ENCODE measurements around the gene RXRA. TPM values are rescaled to one million over a fixed set of nuclear protein-coding genes. Genes with fewer than 3 reads are reported as not detected.

The RXRA gene
- total RNA-seq, 1 experiment from 2014 or later: 23.2 TPM

GRCh38 chr9:134393582-134394280 lies 67.5 kb downstream of the RXRA start:
- no peak overlapping the region for H3K4me3 ChIP-seq (ENCODE audit: insufficient read depth, low read depth, low read length)
- no peaks in the 10 kb centered on the region for H3K27me3 ChIP-seq (ENCODE audit: control insufficient read depth, insufficient read depth, low read length)
- H3K36me3 ChIP-seq (replicated peaks; ENCODE audit: control insufficient read depth, insufficient read depth, low read length): no peaks in the 10 kb centered on the region; the same call in none of the 2 replicates
- no peak for DNase-seq

- Histone ChIP-seq H3K27me3 (ENCODE audit: control insufficient read depth, insufficient read depth, low read length) (no peaks in the 10 kb centered on the region), H3K36me3 (replicated peaks; ENCODE audit: control insufficient read depth, insufficient read depth, low read length) (no peaks in the 10 kb centered on the region; the same call in none of the 2 replicates), H3K4me3 (ENCODE audit: insufficient read depth, low read depth, low read length) (no peak overlapping the region)
- no peak for DNase-seq
These were observed 68.8 kb downstream of the RXRA start for GRCh38 chr9:134395002-134395517.

GRCh38 chr9:134395737-134396257 lies 69.5 kb downstream of the RXRA start:
- Histone ChIP-seq H3K4me3 (ENCODE audit: insufficient read depth, low read depth, low read length) (no peak overlapping the region), H3K36me3 (replicated peaks; ENCODE audit: control insufficient read depth, insufficient read depth, low read length) (no peaks in the 10 kb centered on the region; the same call in none of the 2 replicates), H3K27me3 (ENCODE audit: control insufficient read depth, insufficient read depth, low read length) (no peaks in the 10 kb centered on the region)
- peak; percentile 65 for DNase-seq

GRCh38 chr9:134396258-134396742 lies 70.0 kb downstream of the RXRA start:
- DNase-seq: peak; percentile 67
- no peak overlapping the region for H3K4me3 ChIP-seq (ENCODE audit: insufficient read depth, low read depth, low read length)
- no peaks in the 10 kb centered on the region; the same call in none of the 2 replicates for H3K36me3 ChIP-seq (replicated peaks; ENCODE audit: control insufficient read depth, insufficient read depth, low read length)
- no peaks in the 10 kb centered on the region for H3K27me3 ChIP-seq (ENCODE audit: control insufficient read depth, insufficient read depth, low read length)

GRCh38 chr9:134396825-134397224 lies 70.6 kb downstream of the RXRA start:
- H3K4me3 ChIP-seq (ENCODE audit: insufficient read depth, low read depth, low read length): no peak overlapping the region
- no peaks in the 10 kb centered on the region; the same call in none of the 2 replicates for H3K36me3 ChIP-seq (replicated peaks; ENCODE audit: control insufficient read depth, insufficient read depth, low read length)
- no peaks in the 10 kb centered on the region for H3K27me3 ChIP-seq (ENCODE audit: control insufficient read depth, insufficient read depth, low read length)
- peak; percentile 68 for DNase-seq

GRCh38 chr9:134398756-134399155 lies 72.5 kb downstream of the RXRA start:
- Histone ChIP-seq H3K27me3 (ENCODE audit: control insufficient read depth, insufficient read depth, low read length) (no peaks in the 10 kb centered on the region), H3K36me3 (replicated peaks; ENCODE audit: control insufficient read depth, insufficient read depth, low read length) (no peaks in the 10 kb centered on the region; the same call in none of the 2 replicates), H3K4me3 (ENCODE audit: insufficient read depth, low read depth, low read length) (no peak overlapping the region)
- DNase-seq: no peak

- DNase-seq: no peak
- H3K27me3 ChIP-seq (ENCODE audit: control insufficient read depth, insufficient read depth, low read length): no peaks in the 10 kb centered on the region
- H3K36me3 ChIP-seq (replicated peaks; ENCODE audit: control insufficient read depth, insufficient read depth, low read length): no peaks in the 10 kb centered on the region; the same call in none of the 2 replicates
- H3K4me3 ChIP-seq (ENCODE audit: insufficient read depth, low read depth, low read length): no peak overlapping the region
These were observed 73.3 kb downstream of the RXRA start for GRCh38 chr9:134399435-134400056.

GRCh38 chr9:134400283-134400682 lies 74.0 kb downstream of the RXRA start:
- DNase-seq: no peak
- Histone ChIP-seq H3K27me3 (ENCODE audit: control insufficient read depth, insufficient read depth, low read length) (no peaks in the 10 kb centered on the region), H3K4me3 (ENCODE audit: insufficient read depth, low read depth, low read length) (no peak overlapping the region), H3K36me3 (replicated peaks; ENCODE audit: control insufficient read depth, insufficient read depth, low read length) (no peaks in the 10 kb centered on the region; the same call in none of the 2 replicates)

GRCh38 chr9:134401391-134401790 lies 75.1 kb downstream of the RXRA start:
- peak; percentile 71 for DNase-seq
- Histone ChIP-seq H3K4me3 (ENCODE audit: insufficient read depth, low read depth, low read length) (no peak overlapping the region), H3K36me3 (replicated peaks; ENCODE audit: control insufficient read depth, insufficient read depth, low read length) (no peaks in the 10 kb centered on the region; the same call in none of the 2 replicates), H3K27me3 (ENCODE audit: control insufficient read depth, insufficient read depth, low read length) (no peaks in the 10 kb centered on the region)

GRCh38 chr9:134402182-134402581 lies 75.9 kb downstream of the RXRA start:
- Histone ChIP-seq H3K4me3 (ENCODE audit: insufficient read depth, low read depth, low read length) (no peak overlapping the region), H3K27me3 (ENCODE audit: control insufficient read depth, insufficient read depth, low read length) (no peaks in the 10 kb centered on the region), H3K36me3 (replicated peaks; ENCODE audit: control insufficient read depth, insufficient read depth, low read length) (no peaks in the 10 kb centered on the region; the same call in none of the 2 replicates)
- no peak for DNase-seq

GRCh38 chr9:134403292-134403681 lies 77.0 kb downstream of the RXRA start:
- Histone ChIP-seq H3K27me3 (ENCODE audit: control insufficient read depth, insufficient read depth, low read length) (no peaks in the 10 kb centered on the region), H3K36me3 (replicated peaks; ENCODE audit: control insufficient read depth, insufficient read depth, low read length) (no peaks in the 10 kb centered on the region; the same call in none of the 2 replicates), H3K4me3 (ENCODE audit: insufficient read depth, low read depth, low read length) (no peak overlapping the region)
- DNase-seq: no peak

GRCh38 chr9:134403682-134404301 lies 77.5 kb downstream of the RXRA start:
- no peak for DNase-seq
- no peak overlapping the region for H3K4me3 ChIP-seq (ENCODE audit: insufficient read depth, low read depth, low read length)
- no peaks in the 10 kb centered on the region; the same call in 1 of the 2 replicates for H3K36me3 ChIP-seq (replicated peaks; ENCODE audit: control insufficient read depth, insufficient read depth, low read length)
- H3K27me3 ChIP-seq (ENCODE audit: control insufficient read depth, insufficient read depth, low read length): no peaks in the 10 kb centered on the region

GRCh38 chr9:134404376-134405358 lies 78.4 kb downstream of the RXRA start:
- Histone ChIP-seq H3K36me3 (replicated peaks; ENCODE audit: control insufficient read depth, insufficient read depth, low read length) (no peaks in the 10 kb centered on the region), H3K27me3 (ENCODE audit: control insufficient read depth, insufficient read depth, low read length) (no peaks in the 10 kb centered on the region), H3K4me3 (ENCODE audit: insufficient read depth, low read depth, low read length) (no peak overlapping the region)
- DNase-seq: peak; percentile 74

Data from H7 (cell line).